ENCODE measurements around the gene COMMD7.
A peak's percentile ranks its signal among the peaks of the same experiment; 100 is the strongest.
"Not testable (repeated sequence)": the region's sequence is repeated elsewhere in the genome, so short reads cannot be mapped to it uniquely, and the experiment has no call there.

COMMD7 gene

GRCh38 chr20:32765230-32765875, 22.1 kb upstream of the COMMD7 start:
- not testable (repeated sequence) for DNase-seq

- DNase-seq, result no peak
These were observed 21.0 kb upstream of the COMMD7 start for GRCh38 chr20:32764005-32764960.

GRCh38 chr20:32763202-32764004, 20.1 kb upstream of the COMMD7 start:
- DNase-seq, result no peak

- DNase-seq, result no peak
These were observed 19.5 kb upstream of the COMMD7 start for GRCh38 chr20:32762754-32763201.

GRCh38 chr20:32761831-32762753, 18.8 kb upstream of the COMMD7 start, which contains the start of gene DNMT3B:
Gene DNMT3B, plus strand, starts transcription at chr20:32762385. Its CDS starts 17,939 bp downstream, at chr20:32780324.
- DNase-seq, result peak; percentile 58

- no peak for DNase-seq
These were observed 18.2 kb upstream of the COMMD7 start for GRCh38 chr20:32761417-32761830.

- DNase-seq, result no peak
These were observed 12.9 kb upstream of the COMMD7 start for GRCh38 chr20:32756156-32756555.

GRCh38 chr20:32753731-32754130, 10.5 kb upstream of the COMMD7 start:
- DNase-seq, result no peak

- DNase-seq, result no peak
These were observed 9.4 kb upstream of the COMMD7 start for GRCh38 chr20:32752458-32753250.

GRCh38 chr20:32751702-32752457, 8.6 kb upstream of the COMMD7 start:
- DNase-seq, result no peak

GRCh38 chr20:32751293-32751692, 8.0 kb upstream of the COMMD7 start:
- no peak for DNase-seq

- no peak for DNase-seq
These were observed 6.8 kb upstream of the COMMD7 start for GRCh38 chr20:32749914-32750637.

- no peak for DNase-seq
These were observed 688 bp downstream of the COMMD7 start for GRCh38 chr20:32742322-32743236.

GRCh38 chr20:32741151-32741550, 2.1 kb downstream of the COMMD7 start:
- no peak for DNase-seq

- no peak for DNase-seq
These were observed 5.7 kb downstream of the COMMD7 start for GRCh38 chr20:32737371-32738223.

- DNase-seq, result no peak
These were observed 11.4 kb downstream of the COMMD7 start for GRCh38 chr20:32731882-32732266.

GRCh38 chr20:32729334-32729733, 13.9 kb downstream of the COMMD7 start:
- not testable (repeated sequence) for DNase-seq

All from activated gamma-delta T cell (primary cell).